Brain microvascular endothelial cell (primary cell): ENCODE measurements around the gene LRRTM4.

ENCODE experiments used
- DNase-seq: peaks from one replicate; pipeline ENCODE4 v3.0.0-alpha.2; 2020
- H3K27ac ChIP-seq: fragments of 250-450 bp; sonication (Bioruptor Pico); 2 replicates; pipeline ENCODE4 v1.5.1; 2020; ENCODE audit warnings: mild to moderate bottlenecking, moderate library complexity
- H3K27me3 ChIP-seq: fragments of 250-450 bp; sonication (Bioruptor Pico); replicated peaks from 2 replicates; pipeline ENCODE4 v1.5.1; 2020; ENCODE audit warnings: mild to moderate bottlenecking
- H3K36me3 ChIP-seq: fragments of 250-450 bp; sonication (Bioruptor Pico); replicated peaks from 2 replicates; pipeline ENCODE4 v1.5.1; 2020; ENCODE audit warnings: mild to moderate bottlenecking
- H3K4me3 ChIP-seq: 2 replicates; pipeline ENCODE4 v1.5.1; 2011; ENCODE audit warnings: low read depth, mild to moderate bottlenecking, control low read depth, low read length, moderate library complexity
- in situ Hi-C: cut with HindIII; loops from 2 replicates; pipeline ENCODE4 v1.10.0; 2017; ENCODE audit warnings: low sequenced_read_pairs, low pct_ligation_motif_present
- TF ChIP-seq, protein P1 (sequence below): IDR thresholded peaks from 2 replicates; pipeline ENCODE4 v1.5.1; 2011; ENCODE audit warnings: low read depth, mild to moderate bottlenecking, moderate library complexity, low read length, control low read depth, inconsistent platforms; ENCODE audit errors: missing control alignments

The LRRTM4 gene

DNA sequence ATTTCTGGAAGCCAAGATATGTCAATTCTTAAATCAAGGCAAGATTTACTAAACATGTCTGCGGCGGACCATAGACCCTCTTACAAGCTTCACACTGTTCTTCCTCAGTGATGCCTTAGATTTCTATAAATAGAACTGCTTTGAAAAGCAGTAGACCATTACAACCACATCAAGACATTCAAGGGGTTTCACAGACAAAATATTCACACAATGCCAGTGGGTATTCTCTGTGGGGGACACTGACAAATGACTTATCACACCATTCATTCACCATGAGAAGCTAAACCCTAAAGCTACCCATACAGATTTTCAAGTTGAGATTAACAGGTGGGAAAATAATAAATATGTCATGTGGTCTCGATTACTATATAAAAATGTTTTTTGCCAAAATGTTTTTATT lies 15.9 kb upstream of the LRRTM4 start:
- in situ Hi-C loops, result no loop called here
- TF ChIP-seq, protein P1, sequence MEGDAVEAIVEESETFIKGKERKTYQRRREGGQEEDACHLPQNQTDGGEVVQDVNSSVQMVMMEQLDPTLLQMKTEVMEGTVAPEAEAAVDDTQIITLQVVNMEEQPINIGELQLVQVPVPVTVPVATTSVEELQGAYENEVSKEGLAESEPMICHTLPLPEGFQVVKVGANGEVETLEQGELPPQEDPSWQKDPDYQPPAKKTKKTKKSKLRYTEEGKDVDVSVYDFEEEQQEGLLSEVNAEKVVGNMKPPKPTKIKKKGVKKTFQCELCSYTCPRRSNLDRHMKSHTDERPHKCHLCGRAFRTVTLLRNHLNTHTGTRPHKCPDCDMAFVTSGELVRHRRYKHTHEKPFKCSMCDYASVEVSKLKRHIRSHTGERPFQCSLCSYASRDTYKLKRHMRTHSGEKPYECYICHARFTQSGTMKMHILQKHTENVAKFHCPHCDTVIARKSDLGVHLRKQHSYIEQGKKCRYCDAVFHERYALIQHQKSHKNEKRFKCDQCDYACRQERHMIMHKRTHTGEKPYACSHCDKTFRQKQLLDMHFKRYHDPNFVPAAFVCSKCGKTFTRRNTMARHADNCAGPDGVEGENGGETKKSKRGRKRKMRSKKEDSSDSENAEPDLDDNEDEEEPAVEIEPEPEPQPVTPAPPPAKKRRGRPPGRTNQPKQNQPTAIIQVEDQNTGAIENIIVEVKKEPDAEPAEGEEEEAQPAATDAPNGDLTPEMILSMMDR, result no peak
- Histone ChIP-seq H3K27ac (no peak overlapping the region), H3K4me3 (no peak overlapping the region), H3K27me3 (no peaks in the 10 kb centered on the region), H3K36me3 (no peaks in the 10 kb centered on the region)
- DNase-seq, result no peak

DNA sequence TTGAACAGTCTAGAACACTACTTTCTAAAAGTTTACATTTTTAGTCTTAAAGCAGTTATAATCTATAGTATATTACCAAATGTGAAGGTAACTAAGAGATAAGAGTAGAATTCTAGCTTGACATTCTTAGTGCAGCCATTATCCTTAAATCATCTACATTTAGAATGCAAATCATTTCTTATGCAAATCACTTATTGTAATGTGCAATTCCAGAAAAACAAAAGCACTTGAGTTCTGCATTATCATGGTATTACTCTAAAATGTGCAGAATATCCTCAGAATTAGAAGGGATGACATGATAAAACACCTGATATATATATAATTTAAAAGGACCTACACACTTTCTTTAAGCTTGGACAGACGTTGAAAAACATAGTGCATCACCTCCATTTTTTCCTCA lies 712 bp upstream of the LRRTM4 start:
- no peaks in the 10 kb centered on the region for H3K36me3 ChIP-seq
- in situ Hi-C loops, result no loop called here
- DNase-seq, result no peak
- H3K27me3 ChIP-seq, result no peaks in the 10 kb centered on the region
- H3K4me3 ChIP-seq, result no peak overlapping the region
- H3K27ac ChIP-seq, result no peak overlapping the region
- TF ChIP-seq, protein P1, result no peak

DNA sequence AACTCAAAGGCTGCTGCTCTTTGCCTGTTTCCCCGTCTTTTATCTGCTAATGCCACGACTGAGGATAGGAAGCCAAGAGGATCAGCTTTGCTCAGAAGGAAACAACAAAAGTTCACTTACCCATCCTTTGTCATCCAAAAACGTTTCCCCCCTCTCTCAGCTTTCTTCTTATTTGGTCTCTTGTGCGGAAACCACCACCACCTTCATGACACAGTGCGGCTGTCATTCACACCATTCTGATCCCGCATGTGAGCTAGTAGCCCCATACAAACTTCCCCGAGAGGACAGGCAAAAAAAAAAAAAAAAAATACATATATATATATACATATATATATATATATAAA lies 656 bp downstream of the LRRTM4 start:
- no peak for DNase-seq
- no peak overlapping the region for H3K4me3 ChIP-seq
- in situ Hi-C loops, result no loop called here
- TF ChIP-seq, protein P1, result no peak
- no peaks in the 10 kb centered on the region for H3K36me3 ChIP-seq
- no peaks in the 10 kb centered on the region for H3K27me3 ChIP-seq
- no peak overlapping the region for H3K27ac ChIP-seq

DNA sequence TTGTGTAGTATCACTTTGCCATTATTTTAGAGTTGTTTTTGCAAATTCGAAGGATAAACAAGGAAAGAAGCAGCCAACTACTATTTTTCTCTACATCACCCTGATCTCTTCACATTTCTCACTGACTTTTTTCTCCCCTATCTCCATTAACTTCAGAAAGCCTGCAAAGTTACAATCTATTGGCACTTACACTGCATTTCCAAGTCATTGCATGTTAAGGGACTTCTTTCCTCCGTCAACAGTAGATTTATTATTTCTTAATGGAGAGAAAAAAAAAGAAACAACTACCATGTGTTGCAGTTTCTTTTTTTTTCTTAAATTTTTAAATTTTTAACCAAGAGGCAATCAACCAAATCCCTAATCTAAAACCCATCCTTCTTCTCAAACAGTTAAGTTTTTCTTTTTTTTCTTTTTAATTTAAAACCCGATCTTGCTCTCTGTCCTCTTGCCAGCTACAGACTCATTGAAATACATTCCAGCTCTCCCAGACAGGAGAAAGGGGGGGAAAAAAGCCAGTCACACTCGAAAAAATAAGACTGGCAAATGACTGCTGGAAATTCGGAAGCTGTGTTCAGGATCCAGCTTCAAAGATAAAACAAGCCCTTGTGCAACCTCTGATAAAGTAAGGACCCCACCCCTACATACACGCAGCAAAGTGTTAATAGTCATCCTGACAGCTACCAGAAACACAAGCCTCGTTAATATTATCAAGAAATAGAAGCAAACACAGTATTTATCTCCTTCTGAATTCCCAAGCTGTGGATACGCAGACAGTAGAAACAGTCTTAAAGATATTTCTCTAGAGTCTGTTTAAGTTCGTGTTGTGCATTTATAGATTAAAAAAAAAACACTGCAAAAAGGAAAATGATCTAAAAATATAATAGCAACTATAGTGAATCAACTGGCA lies 1.3 kb downstream of the LRRTM4 start:
- in situ Hi-C loops, result no loop called here
- no peak for DNase-seq
- TF ChIP-seq, protein P1, result no peak
- Histone ChIP-seq H3K27me3 (no peaks in the 10 kb centered on the region), H3K36me3 (no peaks in the 10 kb centered on the region), H3K27ac (no peak overlapping the region), H3K4me3 (no peak overlapping the region)

DNA sequence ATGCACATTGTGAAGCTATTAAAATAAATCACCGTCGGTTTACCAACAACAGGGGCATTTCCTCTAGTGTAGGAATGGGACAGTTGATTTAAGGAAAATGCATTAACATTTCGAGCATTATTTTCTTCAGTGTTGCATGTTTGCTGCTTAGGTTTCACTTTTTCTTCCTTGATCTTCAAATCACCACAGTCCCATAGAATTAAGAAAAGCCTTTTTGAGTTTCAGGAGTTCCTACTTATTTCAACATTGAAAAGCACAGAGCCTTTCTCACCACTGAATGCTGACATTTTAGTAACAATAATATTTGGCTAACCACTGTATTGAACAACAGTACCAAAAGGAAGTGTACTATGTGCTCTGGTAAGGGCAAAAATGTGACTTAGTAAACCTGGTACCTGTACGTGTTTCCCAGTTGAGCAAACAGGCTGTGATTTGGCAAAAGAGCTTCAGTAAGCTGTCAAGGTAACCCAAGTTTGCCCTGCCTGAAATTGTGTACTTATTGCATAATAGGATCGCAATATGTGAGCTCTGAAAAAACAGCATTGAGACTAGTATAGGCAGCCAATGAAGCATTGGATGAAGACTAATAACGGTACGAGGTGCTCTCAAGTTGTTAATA lies 2.2 kb downstream of the LRRTM4 start:
- in situ Hi-C loops, result no loop called here
- Histone ChIP-seq H3K4me3 (no peak overlapping the region), H3K27ac (no peak overlapping the region), H3K36me3 (no peaks in the 10 kb centered on the region), H3K27me3 (no peaks in the 10 kb centered on the region)
- TF ChIP-seq, protein P1, result no peak
- DNase-seq, result no peak
